HT-29 (cell line): ENCODE data around the gene SPSB4. TPM values are rescaled to one million over a fixed set of nuclear protein-coding genes. Genes with fewer than 3 reads are reported as not detected.
"Not testable (repeated sequence)": the region's sequence is repeated elsewhere in the genome, so short reads cannot be mapped to it uniquely, and the experiment has no call there.

ENCODE experiments used
- DNase-seq: peaks from one replicate; pipeline ENCODE4 v3.0.0-alpha.2; 2015; ENCODE audit warnings: low spot score
- total RNA-seq: library from RNA; depleted of rRNA; stranded (reverse); fragments of >200 nt; shearing (Covaris generic); gene quantifications from 2 replicates; pipeline ENCODE4 v1.2.3, GENCODE V29; 2014

Gene SPSB4
- total RNA-seq, 1 experiment from 2014 or later: not detected

DNA sequence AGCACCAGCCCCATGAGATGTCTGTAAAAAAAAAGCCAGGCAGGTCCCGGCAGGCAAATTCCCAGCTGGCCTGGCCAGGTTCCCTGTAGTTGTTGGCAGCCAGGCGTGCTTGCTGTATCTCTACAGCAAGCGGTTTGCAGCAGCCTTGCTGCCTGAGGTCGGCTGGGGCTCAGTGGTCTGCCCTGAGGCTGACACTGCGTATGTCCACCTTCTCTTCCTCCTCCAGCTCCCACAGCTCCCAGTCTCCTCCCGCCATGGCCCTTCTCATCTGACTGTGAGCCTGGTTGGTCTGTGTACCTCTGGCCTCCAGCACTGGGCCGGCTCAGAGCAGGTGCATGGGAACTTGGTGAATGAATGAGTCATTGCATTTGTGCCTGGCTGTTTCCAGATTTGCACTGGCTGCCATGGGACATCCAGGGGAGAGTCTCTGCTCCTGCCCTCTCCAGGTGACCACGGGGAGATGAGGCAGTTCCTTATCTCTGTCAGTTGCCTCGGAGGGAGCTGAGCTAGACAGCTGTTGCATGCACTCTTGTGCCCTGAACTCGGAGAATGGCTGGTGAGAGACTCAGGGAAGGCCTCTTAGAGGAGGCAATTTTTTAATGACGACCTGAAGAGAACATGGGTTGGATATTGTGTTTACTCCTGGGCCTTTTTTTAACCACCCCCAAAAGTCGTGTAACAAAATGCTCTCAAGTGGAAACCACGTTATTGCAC is 43.0 kb downstream of the SPSB4 start:
- no peak for DNase-seq

DNA sequence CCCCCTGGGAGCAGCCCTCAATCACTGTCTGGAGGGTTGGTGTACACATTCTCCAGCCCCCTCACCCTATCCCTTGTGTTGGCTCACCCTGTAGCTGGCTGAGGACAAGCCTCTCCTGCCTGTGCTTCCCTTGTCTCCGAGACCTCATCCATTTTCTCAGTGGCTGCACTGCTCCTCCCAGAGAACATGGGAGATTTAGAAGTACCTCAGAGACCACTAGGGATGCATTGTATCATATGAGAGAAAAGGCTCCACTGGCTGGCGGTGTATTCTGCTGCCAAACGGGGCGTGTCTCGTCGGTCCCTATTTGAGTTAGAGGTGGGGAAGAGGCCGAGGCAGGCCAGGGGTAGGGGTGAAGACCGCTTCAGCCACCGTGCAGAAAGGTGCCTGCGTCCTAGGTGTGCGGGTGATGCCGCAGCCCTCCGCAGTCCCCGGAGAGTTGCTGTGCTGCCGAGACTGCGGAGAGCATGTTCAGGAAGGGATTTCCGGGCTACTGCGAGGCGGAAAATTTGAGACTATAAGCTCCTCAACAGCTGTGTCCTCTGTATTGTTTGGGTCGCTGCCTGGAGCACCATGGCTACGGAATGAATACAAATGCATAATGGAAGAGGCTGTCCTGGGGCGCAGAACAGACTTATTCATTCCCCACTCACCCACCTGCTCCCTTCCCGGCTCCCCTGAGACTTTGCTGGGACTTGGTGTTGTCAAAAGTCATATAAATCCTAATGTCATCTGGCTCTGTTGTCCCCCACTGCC is 43.8 kb downstream of the SPSB4 start:
- DNase-seq: no peak

DNA sequence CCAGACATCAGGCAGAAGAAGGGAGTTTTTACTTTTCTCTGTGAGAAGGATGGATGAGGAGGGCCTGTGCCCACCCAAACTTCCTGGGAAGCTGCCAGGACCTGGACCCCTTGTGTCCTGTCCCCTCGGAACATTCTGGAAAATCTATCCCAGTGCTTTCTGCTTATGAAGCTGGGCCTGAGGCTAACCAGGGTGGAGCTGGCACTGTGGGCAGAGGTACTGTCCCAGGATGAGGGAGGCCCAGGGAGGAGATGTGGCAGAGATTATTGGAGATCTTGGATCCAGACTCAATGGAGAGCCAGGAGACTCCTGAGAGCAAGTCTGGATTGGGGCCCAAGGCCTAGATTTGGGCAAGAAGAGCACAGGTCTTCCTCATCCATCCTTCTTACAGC is 44.4 kb downstream of the SPSB4 start:
- no peak for DNase-seq

DNA sequence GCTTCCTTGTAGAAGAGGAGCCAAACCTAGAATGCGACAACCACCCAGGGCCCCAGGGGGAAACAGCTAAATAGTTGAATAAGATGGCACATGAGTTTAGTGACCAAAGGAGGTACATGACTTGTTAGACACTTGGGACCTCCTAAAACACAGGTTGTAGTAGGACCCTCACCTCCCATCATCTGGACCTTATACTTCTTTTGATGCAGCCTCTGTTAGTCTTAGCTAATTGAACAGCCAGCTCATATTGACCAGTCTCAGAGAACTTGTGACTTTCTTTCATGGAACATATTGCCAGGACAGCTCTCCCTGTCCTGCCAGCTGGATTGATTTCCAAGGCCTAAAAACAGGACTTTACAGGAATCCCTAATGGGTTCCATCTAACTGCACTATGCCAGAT is 45.0 kb downstream of the SPSB4 start:
- no peak for DNase-seq

DNA sequence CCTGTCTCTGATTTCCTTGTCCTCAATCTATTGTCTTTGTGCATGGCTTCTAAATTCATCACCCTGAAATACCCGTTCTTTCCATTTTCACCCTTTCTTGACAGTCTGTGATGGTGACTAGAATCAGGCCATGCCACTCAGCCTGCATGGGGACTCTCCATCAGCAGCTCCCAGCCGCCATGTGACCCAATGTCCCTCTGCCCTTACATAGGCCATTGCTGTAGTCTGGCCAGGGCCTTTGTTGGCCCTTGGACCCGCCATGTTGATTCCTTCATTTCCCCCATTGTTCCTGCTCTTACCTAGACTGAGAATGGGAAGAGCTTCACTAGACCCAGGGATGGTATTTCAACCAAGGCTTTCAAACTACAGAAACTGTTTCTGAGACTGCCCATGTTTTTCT is 45.8 kb downstream of the SPSB4 start:
- no peak for DNase-seq

DNA sequence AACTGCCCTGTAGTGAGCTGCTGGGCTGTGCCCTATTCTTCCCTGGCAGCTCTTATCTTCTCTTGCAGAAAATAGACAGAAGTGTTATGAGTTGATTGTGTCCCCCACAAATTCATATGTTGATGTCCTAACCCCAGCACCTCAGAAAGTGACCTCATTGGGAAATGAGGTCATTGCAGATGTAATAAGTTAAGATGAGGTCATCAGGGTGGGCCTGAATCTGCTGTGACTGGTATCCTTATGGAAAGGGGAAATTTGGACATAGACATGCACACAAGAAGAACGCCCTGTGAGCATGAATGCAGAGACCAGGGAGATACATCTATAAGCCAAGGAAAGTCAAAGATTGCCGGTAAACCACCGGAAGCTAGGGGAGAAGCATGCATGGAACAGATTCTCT is 49.0 kb downstream of the SPSB4 start:
- DNase-seq: no peak

DNA sequence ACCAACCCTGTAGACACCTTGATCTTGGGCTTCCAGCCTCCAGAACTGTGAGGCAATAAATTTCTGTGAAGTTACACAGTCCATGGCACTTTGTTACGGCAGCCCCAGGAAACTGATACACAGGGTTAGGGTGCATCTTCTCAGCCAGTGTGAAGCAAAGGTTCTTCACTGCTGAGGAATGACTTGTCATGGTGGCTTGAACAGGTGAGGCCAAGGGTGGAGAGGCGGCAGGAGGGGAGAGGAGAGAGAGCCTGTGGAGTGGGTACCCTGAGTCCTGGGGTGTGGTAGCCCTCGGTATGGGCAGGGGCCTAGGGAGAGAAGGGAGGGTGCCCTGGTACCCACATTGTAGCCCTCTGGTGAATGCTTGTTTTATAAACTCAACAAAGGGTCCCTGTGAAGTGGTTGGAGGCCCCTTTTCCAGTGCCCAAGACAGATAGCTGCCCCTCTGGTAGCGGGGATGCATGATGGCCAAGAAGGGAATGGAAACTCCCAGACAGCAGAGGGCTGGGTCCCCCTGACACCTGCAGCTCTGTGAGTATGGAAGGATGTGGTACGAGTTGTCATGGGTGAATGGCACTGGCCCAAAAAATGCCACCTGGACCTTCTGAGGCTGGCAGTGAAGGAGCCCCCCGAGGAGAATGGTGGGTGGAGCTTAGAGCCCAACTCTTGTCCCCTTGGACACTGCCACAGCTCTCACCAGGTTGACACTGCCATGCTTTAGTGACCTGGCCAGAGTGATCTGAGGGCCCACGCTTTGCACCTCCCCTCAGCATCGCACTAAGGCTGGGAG is 49.6 kb downstream of the SPSB4 start:
- no peak for DNase-seq

DNA sequence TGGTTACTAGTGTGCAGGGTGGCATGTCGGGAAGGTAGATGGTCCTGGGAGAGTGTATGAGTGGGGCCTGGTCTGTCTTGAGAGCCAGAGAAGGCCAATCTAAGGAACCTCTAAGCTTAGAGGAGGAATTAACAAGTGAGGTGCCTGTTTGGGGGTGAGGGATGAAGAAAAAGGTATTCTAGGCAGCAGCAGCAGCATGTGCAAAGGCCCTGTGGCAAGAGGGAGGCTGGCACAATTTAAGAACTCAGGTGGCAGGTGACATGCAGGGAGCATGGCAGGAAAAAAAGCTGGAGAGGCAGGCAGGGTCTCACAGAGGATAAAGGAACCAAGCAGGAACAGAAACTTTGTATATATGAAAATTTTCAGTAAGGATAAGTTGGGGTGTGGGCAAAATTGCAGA is 51.2 kb downstream of the SPSB4 start:
- no peak for DNase-seq

DNA sequence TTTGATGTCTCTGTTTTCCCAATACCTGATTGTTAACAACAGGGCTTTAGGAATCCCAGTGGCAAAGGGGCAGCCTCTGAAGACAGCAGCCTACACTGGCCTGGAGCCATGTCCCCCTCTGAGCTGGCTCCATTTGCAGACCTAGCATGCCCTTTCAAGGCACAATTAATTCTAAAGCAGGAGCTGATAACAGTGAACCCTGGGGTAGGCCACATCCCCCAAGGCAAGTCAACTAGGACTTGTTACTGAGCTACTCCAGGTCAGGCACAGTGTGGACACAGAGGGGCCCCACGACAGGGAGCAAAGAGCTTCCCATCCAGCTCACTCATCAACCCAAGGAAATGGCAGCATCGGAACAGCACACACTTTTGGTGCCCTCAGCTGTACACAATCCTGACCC is 51.9 kb downstream of the SPSB4 start:
- DNase-seq: no peak

DNA sequence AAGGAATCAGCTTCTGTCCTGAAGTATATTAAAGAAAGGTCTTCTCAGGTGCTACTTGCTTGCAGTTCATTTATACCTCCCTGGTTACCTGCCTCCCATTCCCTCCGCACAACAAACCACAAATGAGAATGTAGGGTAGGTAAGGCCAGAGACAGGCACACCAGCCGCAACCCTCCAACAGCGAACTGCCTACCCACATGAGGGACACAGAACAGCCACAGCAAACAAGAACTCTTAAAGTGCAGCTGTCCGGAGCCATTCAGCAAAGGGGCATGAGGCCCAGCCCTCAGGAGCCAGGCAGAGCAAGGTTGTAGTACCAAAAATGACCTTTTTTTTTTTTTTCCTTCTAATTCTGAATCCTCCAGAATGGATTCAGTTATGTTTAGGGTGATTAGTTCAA is 52.4 kb downstream of the SPSB4 start:
- no peak for DNase-seq

DNA sequence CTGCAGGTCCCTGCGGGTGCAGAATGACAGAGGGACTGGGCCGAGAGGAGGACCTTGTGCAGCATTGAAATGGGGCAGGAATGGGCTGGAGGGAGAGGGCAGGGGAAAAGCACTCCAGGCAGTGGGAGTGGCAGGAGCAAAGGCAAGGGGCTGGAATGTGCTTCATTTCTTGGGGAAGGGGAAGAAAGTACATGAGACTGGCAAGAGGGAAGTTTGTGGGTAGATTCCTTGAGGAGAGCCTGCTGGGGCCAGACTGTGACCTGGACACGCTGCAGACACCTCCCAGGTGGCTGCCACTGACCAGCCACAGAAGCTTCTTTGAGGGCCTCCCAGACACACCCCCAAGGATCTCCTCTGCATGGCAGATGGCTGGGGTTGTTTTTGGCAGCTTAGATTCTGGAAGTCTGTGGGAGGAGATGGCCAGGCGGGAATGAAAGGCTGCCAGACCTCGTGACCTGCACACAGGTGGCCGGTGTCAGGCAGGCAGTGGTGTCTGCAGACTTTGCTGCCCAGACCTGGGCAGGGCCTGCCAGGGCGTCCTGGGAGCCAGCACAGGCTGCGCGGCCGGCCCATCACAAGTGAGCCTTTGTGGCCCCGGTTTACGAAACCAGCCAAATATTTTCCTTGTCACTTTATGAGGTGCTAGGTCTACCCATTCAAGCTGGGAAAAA is 53.1 kb downstream of the SPSB4 start:
- no peak for DNase-seq

DNA sequence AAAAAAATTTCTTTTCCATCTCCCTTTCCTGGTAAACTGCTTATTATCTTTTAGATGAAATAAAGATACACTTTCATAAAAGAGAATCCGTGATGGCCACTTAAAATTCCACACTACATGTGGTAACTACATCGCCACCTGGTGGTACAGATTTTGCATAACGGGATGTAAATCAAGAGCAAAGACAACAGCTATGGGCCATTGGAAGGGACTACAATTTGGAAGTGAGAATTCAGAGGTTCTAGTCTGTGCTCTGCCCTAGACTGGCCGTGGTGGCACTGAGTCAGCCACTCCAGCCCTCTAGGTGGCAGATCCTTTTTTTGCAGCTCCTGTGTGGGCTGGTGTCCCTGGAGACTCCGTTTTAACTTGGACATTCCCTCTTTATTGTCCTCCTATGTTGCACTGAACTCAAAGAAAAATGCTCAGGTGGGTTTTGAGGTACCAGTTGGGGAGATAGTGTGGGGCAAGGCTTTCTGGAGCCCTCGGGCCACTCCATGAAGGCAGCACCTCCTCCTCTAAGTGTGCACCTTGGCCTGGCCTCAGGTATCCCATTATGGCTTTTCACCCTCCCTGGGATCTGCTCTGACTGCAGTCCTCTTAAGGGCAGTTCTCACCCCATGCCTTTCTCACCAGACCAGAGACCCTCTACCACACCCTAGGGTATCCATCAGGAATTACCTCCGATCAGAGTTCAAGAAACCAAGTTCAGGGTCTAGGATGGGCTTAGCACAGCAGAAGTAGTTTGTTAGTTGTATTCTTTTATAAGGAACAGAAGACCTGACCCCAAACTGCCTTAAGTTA is 54.9 kb downstream of the SPSB4 start:
- DNase-seq: peak; percentile 72

DNA sequence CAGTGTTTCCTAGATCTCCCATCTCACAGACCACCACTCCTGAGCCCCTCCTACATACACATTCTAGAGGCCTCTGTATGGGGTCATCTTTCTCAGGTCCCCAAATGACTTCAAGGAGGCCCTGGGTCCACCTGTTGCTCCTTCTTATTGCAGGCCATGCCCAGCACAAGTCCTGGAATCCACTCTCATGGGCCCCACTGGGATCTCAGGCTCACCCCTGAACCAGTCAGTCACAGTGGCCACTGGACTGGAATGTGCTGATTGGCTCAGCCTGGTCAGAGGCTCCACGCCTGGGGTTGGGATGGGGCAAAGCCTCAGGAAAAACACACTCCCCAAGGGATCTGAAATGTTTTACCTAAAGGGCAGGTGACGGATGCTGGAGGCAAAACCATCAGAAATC is 55.7 kb downstream of the SPSB4 start:
- no peak for DNase-seq

DNA sequence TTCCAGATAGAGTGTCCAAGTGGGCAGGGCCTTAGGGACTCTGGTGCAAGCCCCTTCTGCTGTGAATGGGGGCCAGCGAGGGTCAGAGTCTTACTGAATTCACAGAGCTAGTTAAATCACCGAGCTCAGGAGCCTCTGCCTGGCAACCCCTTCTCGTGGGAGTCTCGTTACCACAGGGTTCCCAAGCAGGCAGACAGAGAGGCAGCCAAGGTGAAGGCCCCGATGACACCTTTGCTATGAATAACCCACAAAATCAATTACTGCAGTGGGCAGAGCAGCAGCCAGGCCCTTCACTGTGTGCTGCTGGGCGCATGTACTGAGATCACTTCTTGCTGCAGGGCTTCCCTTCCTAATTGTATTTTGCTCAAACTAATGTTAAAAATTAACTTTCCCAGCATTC is 56.9 kb downstream of the SPSB4 start:
- DNase-seq: no peak

DNA sequence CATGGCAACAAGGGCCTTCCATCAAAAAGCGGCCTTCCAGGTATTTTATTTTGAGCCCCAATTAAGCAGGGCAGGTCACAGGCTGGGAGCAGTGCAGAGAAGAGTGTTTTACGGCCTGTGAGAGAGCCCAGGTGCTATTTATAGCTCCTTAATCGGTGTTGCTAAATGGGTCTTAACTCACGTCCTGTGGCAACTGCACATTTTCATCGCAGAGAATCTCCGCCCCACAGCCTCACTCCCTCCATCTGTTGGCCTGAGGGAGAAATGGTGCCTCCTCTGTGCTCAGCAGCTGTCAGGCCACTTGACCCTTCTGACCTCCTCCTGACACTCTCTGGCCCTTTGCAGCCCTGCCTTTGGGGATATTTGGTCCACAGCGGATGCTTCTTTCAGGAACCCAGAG is 58.6 kb downstream of the SPSB4 start:
- no peak for DNase-seq

DNA sequence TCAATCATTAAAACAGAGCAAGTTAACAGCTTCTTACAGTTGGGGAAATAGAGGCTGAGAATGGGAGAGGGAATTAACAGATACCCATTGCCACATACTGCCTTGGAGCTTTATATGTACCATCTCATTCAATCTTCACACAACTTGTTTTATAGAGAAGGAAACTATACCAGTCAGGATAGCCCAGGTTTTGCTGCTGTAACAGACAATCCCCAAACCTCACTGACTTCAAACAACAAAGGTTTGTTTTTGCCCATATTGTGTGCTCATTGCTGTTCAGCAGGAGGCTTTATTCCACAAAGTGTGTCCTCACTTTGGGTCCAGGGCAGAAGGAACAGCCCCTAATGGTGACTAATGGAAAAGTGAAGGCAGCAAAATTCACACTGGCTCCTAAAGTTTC is 59.2 kb downstream of the SPSB4 start:
- no peak for DNase-seq

DNA sequence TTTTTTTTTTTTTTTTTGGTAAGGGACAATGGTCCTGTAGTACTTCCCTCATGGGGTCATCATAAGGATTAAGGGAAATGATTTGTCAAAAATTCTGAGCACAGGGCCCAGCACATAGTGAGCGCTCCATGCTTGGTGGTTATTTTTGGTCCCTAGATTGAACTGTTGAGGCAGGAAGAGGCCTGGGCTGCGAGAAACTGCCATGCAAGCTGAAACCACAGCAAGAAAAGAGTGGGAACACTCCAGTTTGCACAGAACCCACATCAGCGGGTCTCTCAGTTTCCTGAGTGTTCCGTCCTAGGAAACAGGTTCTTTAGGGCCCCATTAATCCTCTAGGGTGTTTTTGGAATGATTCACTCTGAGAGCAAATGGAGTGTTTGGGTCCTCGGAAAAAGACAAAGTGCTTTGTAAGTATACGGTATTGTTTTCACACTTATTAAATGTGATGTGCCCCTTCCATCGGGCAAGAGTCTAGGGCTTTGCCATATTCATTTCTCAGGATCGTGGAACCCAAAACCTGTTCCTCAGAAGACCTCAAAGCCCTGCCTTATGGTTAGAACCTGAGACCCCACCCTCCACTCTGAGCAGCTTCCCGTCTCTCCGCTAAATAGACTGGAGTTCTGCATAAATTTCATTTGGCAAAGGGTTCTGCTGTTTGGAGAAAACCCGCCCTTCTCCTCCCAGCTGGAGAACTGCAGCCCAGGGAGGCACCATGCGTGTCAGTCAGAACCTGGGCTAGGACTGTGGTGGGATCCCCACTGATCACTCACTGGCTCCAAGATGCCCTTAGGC is 60.4 kb downstream of the SPSB4 start:
- DNase-seq: no peak

DNA sequence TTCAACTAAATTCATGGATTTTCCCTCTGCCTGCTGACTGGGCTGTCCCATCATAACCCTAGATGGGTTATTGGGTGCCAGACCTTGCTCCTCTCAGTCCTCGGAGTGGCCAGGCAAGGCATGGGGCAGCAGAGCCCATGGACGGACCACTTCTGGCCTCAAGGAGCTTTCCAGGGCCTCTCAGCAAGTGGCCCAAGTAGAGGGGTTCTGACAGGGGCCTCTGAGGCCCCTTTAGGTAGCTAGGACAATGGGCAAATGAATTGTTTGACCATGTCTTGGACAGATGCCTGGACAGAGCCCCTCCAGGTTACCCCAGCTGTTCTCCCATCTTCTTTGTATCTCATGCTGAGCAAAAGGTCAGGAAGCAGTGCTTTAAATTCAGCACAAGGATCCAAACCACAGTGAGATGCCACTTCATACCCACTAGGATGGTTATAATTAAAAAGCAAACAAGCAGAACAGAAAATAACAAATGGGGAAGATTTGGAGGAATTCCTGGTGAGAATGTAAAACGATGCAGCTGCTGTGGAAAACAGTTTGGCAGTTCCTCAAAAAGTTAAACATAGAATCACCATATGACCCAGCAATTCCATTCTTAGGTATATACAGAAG is 61.6 kb downstream of the SPSB4 start:
- DNase-seq: no peak

DNA sequence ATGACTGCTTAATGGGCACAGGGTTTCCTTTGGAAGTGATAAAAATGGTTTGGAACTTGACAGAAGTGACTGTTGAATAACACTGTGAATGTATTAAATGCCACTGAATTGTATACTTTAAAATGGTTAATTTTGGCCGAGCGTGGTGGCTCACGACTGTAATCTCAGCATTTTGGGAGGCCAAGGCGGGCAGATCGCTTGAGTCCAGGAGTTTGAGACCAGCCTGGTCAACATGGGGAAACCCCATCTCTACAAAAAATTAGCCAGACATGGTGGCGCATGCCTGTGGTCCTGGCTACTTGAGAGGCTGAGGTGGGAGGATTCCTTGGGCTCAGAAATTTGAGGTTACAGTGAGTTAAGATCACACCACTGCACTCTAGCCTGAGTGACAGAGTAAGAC is 62.5 kb downstream of the SPSB4 start:
- not testable (repeated sequence) for DNase-seq

DNA sequence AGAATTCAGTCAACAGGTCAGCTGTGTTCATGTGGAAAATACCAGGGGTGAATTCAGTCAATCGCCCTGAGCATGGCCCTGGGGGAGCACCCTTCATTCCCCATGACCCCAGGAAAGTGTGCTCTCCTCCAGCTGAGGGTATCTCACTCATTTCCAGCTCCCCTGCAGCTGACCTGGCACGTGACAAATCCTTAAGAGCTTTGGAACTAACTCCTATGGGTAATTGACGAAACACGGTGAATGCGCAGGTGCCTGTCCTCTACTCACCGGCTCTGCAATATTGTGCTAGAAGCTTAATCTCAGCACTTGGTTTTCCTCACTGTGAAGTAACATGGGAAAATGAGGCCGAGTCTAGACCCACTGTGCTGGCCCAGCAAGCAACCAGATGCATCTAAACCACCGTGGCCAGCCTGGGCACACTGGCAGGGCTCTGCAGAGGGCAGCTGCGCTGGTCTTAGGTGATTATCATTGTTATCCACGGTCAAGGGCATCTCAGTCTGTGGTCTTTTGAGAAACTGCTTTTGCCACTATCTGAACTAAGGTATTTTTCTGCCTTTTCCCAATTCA is 63.1 kb downstream of the SPSB4 start:
- no peak for DNase-seq
